HG02678 (cell line): ENCODE measurements around the gene MPP2.
A peak's percentile ranks its signal among the peaks of the same experiment; 100 is the strongest.
"Not testable (repeated sequence)": the region's sequence is repeated elsewhere in the genome, so short reads cannot be mapped to it uniquely, and the experiment has no call there.

Source experiments
- ATAC-seq: cut with Tn5 transposase; IDR thresholded peaks from one replicate; pipeline ENCODE4 v1.9.1; 2021; ENCODE audit warnings: mild to moderate bottlenecking, moderate library complexity; ENCODE audit not compliant: unreplicated experiment

Gene MPP2

GRCh38 chr17:43931062-43931571, 23.8 kb upstream of the MPP2 start:
- no peak for ATAC-seq

GRCh38 chr17:43928609-43929008, 21.3 kb upstream of the MPP2 start:
- no peak for ATAC-seq

- not testable (repeated sequence) for ATAC-seq
Measured at GRCh38 chr17:43927929-43928328, 20.6 kb upstream of the MPP2 start.

DNA sequence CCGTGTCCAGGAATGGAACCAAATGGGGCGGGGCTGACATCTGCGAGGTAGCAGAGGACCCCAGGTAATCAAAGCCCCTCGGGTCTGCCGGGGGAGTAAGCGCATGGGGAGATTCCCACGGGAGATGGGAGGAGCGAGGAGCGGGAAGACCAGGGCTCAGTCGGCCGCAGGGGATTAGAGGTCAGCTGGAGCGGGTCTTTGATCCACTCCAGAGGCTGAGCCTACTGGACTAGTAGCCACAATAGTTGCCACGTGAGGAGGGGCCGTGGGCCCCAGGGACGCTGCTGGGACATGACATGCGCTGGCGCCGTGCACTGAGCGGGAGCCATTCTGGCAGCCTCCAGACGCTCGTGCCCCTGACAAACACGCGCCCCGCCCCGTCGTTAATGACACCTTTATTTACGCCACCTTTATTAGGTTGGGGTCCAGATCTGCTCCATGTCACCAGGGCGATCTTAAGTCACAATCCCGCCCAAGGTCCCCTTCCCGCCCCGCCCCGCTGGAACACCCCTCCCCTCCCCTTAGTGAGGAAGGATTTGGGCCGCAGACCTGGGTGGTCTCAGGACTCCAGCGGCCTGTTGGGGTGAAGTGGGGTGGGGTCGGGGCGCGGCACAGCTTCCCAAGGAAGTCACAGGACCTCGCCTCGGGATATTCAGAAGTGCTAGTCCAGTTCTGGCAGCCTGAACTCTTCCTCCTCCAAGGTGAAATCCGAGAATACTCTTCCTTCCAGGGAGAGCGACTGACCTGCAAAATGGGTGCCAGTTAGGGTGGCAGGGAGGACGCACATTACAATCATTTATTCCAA, 19.9 kb upstream of the MPP2 start:
- ATAC-seq, result no peak

- no peak for ATAC-seq
Measured at GRCh38 chr17:43924558-43924957, 17.2 kb upstream of the MPP2 start.

DNA sequence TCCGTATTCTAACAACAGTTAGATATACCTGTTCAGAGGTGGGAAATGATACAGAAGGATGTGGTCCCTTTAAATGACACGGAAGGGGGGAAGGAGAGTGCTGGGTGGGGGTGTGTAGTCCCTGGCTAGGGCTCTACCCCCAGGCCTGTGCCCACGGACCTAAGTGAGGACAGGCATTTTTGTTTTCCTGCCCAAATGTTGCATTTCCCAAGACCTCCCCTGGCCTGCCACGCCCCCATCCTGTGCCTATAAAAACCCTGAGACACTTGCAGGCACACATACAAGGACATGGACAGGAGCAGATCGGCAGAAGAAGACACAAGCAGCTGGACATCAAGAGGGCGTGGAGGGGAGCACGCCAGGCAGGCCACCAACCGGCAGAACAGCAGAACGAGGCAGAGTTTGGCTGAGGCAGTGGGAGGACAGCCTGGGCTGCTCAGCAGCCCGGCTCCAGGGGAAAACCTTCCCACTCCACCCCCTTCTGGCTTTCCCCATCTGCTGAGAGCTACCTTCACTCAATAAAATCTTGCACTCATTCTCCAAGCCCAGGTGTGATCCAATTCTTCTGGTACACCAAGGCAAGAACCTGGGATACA, 13.3 kb upstream of the MPP2 start:
- ATAC-seq, result no peak

DNA sequence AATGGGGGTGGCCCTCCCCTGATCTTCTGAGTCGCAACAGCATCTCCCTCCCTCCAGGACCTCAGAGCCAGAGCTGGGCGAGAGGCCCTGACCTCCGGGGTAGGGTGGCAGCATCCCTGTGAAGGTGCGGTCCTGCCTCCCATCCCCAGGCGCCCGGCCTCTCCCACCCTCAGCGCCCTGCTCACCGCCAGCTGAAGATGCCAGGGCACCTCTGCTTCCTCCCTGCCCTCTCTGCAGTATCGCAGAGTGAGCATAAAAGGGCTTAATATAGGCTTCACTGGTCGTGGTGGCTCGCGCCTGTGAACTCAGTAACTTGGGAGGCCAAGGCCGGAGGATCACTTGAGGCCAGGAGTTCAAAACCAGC, 10.7 kb upstream of the MPP2 start:
- ATAC-seq, result no peak

DNA sequence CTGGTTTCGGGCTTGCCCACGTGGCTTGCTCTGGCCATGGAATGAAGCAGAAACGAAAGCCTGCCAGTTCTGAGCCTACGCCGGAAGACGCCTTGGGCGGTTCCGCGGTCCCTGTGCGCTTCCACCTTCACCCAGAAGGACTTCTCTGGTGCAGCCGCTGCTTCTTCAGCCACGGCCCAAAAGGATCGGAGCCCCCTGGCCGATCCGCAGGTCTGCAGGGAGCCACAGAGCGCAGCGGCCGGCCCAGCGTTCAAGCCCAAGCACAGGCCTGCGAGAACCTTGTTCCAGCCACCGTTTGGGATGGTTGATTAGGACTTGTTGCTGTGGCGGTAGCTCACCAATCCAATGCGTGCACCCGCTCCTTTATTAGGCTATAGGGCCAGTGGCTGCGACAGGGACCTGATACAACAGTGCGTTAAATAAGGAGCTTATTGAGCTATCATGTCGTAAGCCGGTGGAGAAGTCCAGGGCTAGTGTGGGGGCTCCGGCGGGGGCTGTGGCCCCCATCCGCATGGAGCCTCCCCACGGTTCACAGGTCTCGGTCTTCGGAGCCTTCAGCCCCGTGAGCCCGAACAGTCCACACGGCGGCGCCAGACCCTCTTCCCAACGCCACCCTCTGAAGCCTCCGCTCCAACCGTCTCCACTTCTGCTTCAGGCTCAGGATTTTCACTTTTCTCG, 10.2 kb upstream of the MPP2 start:
- peak; percentile 44 for ATAC-seq

GRCh38 chr17:43917016-43917347, 9.6 kb upstream of the MPP2 start:
- ATAC-seq, result peak; percentile 3

GRCh38 chr17:43916385-43916784, 9.0 kb upstream of the MPP2 start:
- ATAC-seq, result no peak

DNA sequence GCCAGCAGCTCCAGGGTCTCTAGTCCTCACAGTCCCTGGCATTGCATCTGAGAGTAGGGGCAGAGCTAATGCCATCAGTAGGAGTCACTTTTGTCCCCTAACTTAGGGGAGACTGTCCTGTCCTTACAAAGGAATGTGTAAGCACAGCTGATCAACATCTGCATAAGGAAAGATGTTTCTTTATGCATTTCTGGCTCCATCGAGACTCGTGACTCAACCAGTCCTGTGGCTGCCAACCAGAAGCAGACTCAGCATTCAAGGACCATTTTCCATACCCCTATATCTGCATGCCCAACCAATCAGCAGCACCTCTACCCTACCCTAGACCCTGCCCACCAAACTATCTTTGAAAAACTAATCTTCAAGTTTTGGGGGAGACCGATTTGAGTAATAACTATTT, 8.2 kb upstream of the MPP2 start:
- ATAC-seq, result no peak

DNA sequence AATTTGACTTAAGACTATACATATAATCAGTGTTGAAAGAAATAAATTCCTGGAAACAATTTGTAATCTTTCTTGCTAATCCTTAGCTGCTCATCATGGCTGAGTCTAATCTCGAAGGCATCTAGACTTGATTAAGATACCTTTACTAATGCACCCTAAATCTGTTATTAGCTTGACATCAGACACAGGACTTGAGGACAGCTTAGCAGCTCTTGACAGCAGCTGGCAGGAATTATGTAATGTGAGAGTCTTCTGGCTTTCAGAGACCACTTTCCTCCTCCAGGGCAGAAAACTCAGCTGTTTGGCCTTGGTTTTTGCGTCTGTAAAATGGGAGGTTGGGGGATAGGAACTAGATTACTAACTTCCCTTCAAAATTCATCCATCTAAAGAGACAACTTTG, 7.1 kb upstream of the MPP2 start:
- ATAC-seq, result no peak

DNA sequence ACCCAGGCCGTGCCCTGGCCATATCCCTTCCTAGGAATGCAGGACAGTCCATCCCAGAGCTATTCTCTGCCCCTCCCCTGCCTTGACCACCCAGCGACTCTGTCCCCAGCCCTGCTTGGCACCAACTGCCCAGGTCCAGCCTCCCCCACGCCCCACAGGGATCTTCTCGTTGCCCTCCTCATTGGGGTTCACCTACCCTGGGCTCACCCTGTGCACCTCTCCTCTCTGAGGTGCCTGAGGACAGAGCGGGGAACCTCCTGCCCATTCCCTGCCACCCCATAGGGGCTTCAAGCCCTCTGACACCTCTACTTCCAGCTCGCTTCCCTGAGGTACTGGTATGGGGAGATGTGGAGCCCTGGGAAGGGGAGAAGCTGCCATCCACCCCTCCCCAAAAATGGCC, 6.2 kb upstream of the MPP2 start:
- no peak for ATAC-seq

DNA sequence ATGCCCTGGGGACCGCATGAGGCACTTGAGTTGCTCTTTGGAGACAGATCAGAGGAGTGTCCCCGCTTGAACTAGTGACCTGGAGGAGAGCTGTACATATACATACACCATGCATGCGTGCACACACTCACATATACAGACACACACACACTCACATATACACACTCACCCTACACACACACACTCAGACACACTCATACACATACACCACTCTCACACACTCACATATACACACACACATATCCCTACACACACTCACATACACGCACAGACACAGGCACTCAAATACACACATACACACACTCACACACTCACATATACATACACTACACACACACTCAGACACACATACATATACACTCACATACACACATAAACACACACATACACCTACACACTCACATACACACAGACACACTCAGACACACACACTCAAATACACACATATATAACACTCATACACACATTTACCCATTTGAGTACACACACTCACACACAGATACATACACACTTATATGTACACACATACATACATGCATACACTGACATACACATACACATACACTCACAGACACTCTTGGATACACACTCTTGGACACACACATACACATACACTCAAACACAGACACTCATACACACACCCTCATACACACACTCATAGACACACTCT, 5.4 kb upstream of the MPP2 start:
- ATAC-seq, result no peak

DNA sequence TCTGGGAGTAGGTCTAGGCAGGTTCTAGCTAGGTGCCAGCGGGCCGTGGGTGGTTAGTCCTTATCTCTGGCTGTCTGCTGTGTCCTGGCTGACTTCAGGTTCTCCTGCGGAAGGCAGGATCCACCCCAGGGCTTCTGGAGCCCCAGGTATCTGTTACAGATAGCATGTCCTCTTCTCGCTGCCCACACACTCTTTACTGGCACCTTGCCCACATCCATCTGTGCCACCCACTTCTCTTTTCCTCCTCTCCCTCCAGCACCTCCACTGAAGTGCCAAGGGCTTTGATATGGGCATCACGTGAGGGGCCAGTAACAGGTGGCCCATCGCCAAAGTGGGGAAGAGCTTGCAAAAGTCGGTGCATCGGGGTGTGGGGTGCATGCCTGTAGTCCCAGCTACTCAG, 4.6 kb upstream of the MPP2 start:
- no peak for ATAC-seq

GRCh38 chr17:43909537-43910231, 2.3 kb upstream of the MPP2 start:
- ATAC-seq, result no peak

DNA sequence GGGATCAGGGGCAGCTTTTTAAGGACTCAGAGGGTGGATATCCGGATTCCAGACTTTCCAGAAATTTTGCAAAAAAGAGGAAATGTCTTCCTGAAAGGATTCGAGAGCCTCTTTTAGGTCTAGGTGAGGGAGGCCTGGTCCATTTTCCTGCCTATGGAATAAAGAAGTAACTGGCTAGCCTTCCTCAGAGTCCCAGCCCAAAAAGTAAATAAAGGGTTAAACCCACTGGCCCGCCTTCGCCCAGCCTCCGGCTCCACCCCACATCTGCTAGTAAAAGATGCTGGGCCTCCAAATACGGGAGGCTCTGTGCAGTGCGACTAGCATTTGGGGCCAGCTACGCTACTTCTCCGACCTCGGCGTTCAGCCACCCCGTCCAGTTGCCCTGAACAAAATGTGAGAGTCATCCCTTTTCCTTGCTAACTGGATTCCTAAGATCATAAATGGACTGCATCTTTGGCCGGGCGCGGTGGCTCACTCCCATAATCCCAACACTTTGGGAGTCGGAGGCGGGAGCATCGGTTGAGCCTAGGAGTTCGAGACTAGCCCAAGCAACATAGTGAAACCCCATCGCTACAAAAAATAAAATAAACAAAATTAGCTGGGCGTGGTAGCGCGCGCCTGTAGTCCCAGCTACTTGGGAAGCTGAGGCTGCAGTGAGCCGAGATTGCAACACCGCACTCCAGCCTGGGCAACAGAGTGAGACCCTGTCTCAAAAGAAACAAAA, 824 bp upstream of the MPP2 start:
- ATAC-seq, result no peak

DNA sequence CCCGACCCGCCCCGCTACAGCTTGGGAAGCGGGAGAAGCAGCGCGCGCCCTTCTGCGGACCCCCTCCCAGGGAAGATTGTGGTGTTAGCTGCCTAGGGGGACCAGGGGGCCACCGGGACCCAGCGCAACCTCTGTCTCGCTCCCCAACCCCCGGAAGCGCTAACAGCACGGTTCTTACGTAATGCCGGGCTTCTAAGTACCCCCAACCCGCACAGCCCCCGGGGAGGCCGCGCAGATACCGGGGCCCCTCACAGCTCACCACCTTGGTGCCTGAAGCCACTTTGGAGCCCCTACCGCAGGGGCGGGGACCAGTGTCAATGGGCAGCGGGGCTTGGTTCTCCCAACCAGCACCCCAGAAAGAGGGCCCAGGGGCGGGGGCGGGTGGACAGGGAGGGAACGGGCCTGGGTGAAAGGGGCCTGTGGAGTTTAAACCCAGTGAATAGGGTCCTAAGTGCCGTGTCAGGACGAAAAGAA, 348 bp downstream of the MPP2 start:
- no peak for ATAC-seq

GRCh38 chr17:43905985-43906852, 1.1 kb downstream of the MPP2 start:
- no peak for ATAC-seq
